ENCODE measurements around the gene SEC16A.

The SEC16A gene

GRCh38 chr9:136433849-136434579, 48.8 kb downstream of the SEC16A start:
- in situ Hi-C loops (cut with MboI; ENCODE audit: low sequenced_read_pairs, unreplicated experiment): no loop called here
- no peak for DNase-seq (ENCODE audit: low spot score)
- TF ChIP-seq, protein P1, sequence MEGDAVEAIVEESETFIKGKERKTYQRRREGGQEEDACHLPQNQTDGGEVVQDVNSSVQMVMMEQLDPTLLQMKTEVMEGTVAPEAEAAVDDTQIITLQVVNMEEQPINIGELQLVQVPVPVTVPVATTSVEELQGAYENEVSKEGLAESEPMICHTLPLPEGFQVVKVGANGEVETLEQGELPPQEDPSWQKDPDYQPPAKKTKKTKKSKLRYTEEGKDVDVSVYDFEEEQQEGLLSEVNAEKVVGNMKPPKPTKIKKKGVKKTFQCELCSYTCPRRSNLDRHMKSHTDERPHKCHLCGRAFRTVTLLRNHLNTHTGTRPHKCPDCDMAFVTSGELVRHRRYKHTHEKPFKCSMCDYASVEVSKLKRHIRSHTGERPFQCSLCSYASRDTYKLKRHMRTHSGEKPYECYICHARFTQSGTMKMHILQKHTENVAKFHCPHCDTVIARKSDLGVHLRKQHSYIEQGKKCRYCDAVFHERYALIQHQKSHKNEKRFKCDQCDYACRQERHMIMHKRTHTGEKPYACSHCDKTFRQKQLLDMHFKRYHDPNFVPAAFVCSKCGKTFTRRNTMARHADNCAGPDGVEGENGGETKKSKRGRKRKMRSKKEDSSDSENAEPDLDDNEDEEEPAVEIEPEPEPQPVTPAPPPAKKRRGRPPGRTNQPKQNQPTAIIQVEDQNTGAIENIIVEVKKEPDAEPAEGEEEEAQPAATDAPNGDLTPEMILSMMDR (IDR thresholded peaks at IDR 0.05; ENCODE audit: borderline replicate concordance, control extremely low read depth, extremely low read depth, insufficient read depth, missing control alignments): no peak

- DNase-seq (ENCODE audit: low spot score): no peak
- in situ Hi-C loops (cut with MboI; ENCODE audit: low sequenced_read_pairs, unreplicated experiment): no loop called here
- TF ChIP-seq, protein P1 (IDR thresholded peaks at IDR 0.05; ENCODE audit: borderline replicate concordance, control extremely low read depth, extremely low read depth, insufficient read depth, missing control alignments): no peak
Measured at GRCh38 chr9:136433043-136433715, 49.7 kb downstream of the SEC16A start.

- no peak for DNase-seq (ENCODE audit: low spot score)
- in situ Hi-C loops (cut with MboI; ENCODE audit: low sequenced_read_pairs, unreplicated experiment): no loop called here
- TF ChIP-seq, protein P1 (IDR thresholded peaks at IDR 0.05; ENCODE audit: borderline replicate concordance, control extremely low read depth, extremely low read depth, insufficient read depth, missing control alignments): no peak
Measured at GRCh38 chr9:136432591-136432990, 50.2 kb downstream of the SEC16A start.

DNA sequence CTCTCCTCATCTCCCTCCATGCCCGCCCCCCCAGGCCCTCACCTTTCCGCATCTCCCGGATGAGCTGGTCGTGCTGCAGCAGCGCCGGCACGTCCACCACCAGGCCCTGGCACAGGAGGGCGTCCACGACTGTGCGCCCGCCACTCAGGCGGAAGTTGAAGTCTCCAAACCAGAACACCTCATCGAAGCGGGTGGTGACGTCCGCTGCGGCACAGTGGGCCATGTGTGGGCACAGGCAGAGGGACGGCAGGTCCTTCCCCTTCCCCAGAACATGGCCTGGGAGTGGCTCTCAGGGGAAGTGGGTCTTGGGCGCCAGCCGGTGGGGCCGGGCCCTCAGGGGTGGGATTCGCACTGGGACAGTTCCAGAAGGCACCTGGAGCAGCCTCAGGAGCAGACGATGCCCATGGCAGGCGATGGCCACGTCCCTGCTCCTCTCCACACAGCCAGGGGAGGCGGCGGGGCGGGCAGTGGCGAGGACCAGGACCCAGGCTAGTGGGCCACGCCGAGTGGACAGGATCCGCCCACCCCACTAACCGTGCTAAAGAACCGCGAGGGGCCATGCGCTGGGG, 51.0 kb downstream of the SEC16A start:
- TF ChIP-seq, protein P1 (IDR thresholded peaks at IDR 0.05; ENCODE audit: borderline replicate concordance, control extremely low read depth, extremely low read depth, insufficient read depth, missing control alignments): no peak
- no peak for DNase-seq (ENCODE audit: low spot score)
- in situ Hi-C loops (cut with MboI; ENCODE audit: low sequenced_read_pairs, unreplicated experiment): no loop called here

DNA sequence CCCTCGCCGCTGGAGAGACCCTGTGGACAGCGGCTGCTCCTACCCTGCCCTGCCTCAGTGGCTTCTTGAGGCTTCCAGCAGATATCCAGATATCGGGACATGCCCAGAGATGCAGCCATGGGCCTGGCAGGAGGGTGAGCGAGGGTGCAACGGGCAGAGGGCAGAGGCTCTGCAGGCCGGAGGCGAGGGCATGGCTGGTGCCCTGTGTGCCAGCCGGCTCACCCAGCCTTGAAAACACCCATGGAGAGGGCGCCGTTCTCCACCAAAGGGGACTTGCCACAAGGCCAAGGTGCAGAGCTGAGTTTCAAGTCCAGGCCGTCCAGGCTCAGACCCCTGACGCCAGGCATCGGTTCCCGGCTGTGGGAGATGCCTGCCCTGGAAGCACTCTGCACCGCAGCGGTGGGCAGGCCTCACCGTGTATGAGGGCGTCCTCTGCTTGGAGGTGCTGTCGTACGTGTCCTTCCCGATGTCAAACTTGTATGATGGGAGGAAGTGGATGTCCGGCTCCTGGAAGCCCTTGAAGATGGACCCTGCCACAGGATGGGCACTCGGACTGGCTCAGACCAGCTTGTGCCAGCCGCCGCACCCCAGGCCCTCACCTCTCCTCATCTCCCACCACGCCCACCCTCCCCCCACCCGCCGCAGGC, 52.1 kb downstream of the SEC16A start:
- in situ Hi-C loops (cut with MboI; ENCODE audit: low sequenced_read_pairs, unreplicated experiment): no loop called here

More for the DNA sequence above, 52.1 kb downstream of the SEC16A start:
- DNase-seq (ENCODE audit: low spot score): no peak
- TF ChIP-seq, protein P1 (IDR thresholded peaks at IDR 0.05; ENCODE audit: borderline replicate concordance, control extremely low read depth, extremely low read depth, insufficient read depth, missing control alignments): no peak

All from GM13976 (cell line).